ENCODE measurements around the gene SLAMF9. TPM values are rescaled to one million over a fixed set of nuclear protein-coding genes. Genes with fewer than 3 reads are reported as not detected.

SLAMF9 gene
- total RNA-seq, 1 experiment from 2014 or later = 0.36 TPM

GRCh38 chr1:159940006-159940620 lies 13.9 kb downstream of the SLAMF9 start:
- intact Hi-C loops (cut with micrococcal nuclease; ENCODE audit: unreplicated experiment) = no loop called here
- no TSS peak for BruUV-seq (replicated peaks)
- TF ChIP-seq CTCF (IDR thresholded peaks at IDR 0.05; ENCODE audit: insufficient read depth in 1 of 2, low read depth in 1 of 2, low read length in 1 of 2, severe bottlenecking in 1 of 2, unreplicated experiment in 1 of 2) = no peak
- Mint-ChIP-seq H3K36me3 (ENCODE audit: insufficient read depth, unreplicated experiment) (peaks cover 15% of the 10 kb centered on the region), H3K27ac (ENCODE audit: unreplicated experiment) (peak overlapping the region; percentile 73), H3K9me3 (ENCODE audit: unreplicated experiment) (no peaks in the 10 kb centered on the region), H3K4me1 (ENCODE audit: low read depth, unreplicated experiment) (peaks cover 60% of the 10 kb centered on the region), H3K27me3 (ENCODE audit: insufficient read depth, unreplicated experiment) (no peaks in the 10 kb centered on the region), H3K4me3 (ENCODE audit: unreplicated experiment) (peak overlapping the region; percentile 53)
- H3K36me3 ChIP-seq (ENCODE audit: control insufficient read depth, insufficient read depth, low read length) = peaks cover 2% of the 10 kb centered on the region; the same call in 1 of the 2 replicates
- DNase-seq = peak in 1 of 2 experiments; percentile 37
- H3K4me3 ChIP-seq (ENCODE audit: low read depth, low read length) = no peak overlapping the region
- H3K9me3 ChIP-seq = no peaks in the 10 kb centered on the region
- CTCF ChIA-PET = interaction anchor here (0.7 to 10.1 kb wide), 6 partner anchors 17 to 159 kb away, joined by 3 to 129 read pairs (median 4); partner anchors contain the start of gene DUSP23
- H3K4me1 ChIP-seq = peaks cover 68% of the 10 kb centered on the region
- POLR2A ChIA-PET = interaction anchor here (1.0 kb wide), 1 partner anchor 18 kb away, joined by 3 read pairs; no protein-coding TSS in a partner anchor
- H3K27me3 ChIP-seq (replicated peaks; ENCODE audit: control insufficient read depth, insufficient read depth, low read length) = no peaks in the 10 kb centered on the region

- H3K27me3 Mint-ChIP-seq (ENCODE audit: insufficient read depth, unreplicated experiment) = no peaks in the 10 kb centered on the region
- Histone ChIP-seq H3K4me1 (peaks cover 63% of the 10 kb centered on the region), H3K4me3 (ENCODE audit: low read depth, low read length) (no peak overlapping the region), H3K27me3 (replicated peaks; ENCODE audit: control insufficient read depth, insufficient read depth, low read length) (no peaks in the 10 kb centered on the region), H3K36me3 (ENCODE audit: control insufficient read depth, insufficient read depth, low read length) (peaks cover 2% of the 10 kb centered on the region; the same call in 1 of the 2 replicates), H3K9me3 (no peaks in the 10 kb centered on the region)
- ChIA-PET POLR2A (interaction anchor here (1.0 kb wide), 1 partner anchor 19 kb away, joined by 3 read pairs; no protein-coding TSS in a partner anchor), CTCF (interaction anchor here (0.7 to 10.1 kb wide), 6 partner anchors 18 to 159 kb away, joined by 3 to 129 read pairs (median 4); partner anchors contain the start of gene DUSP23)
- DNase-seq = peak; percentile 66 to 72
- BruUV-seq (replicated peaks) = no TSS peak
- H3K27ac Mint-ChIP-seq (ENCODE audit: unreplicated experiment) = peak overlapping the region; percentile 73
- peak overlapping the region; percentile 53 for H3K4me3 Mint-ChIP-seq (ENCODE audit: unreplicated experiment)
- H3K4me1 Mint-ChIP-seq (ENCODE audit: low read depth, unreplicated experiment) = peaks cover 55% of the 10 kb centered on the region
- no peaks in the 10 kb centered on the region for H3K9me3 Mint-ChIP-seq (ENCODE audit: unreplicated experiment)
- H3K36me3 Mint-ChIP-seq (ENCODE audit: insufficient read depth, unreplicated experiment) = peaks cover 15% of the 10 kb centered on the region
- TF ChIP-seq CTCF (IDR thresholded peaks at IDR 0.05; ENCODE audit: insufficient read depth in 1 of 2, low read depth in 1 of 2, low read length in 1 of 2, severe bottlenecking in 1 of 2, unreplicated experiment in 1 of 2) = no peak
- intact Hi-C loops (cut with micrococcal nuclease; ENCODE audit: unreplicated experiment) = loop anchor here (1.0 to 10.0 kb wide), 3 partner anchors 19 to 145 kb away; partner anchors contain the start of gene KCNJ9
These were observed 14.4 kb downstream of the SLAMF9 start for GRCh38 chr1:159939678-159940002.

- ChIA-PET POLR2A (interaction anchor here (0.9 to 1.0 kb wide), 2 partner anchors 8 to 19 kb away, joined by 3 read pairs; no protein-coding TSS in a partner anchor), CTCF (interaction anchor here (0.7 to 10.1 kb wide), 6 partner anchors 18 to 158 kb away, joined by 3 to 129 read pairs (median 4); partner anchors contain the start of gene DUSP23)
- Histone ChIP-seq H3K4me1 (peaks cover 59% of the 10 kb centered on the region), H3K27me3 (replicated peaks; ENCODE audit: control insufficient read depth, insufficient read depth, low read length) (no peaks in the 10 kb centered on the region), H3K4me3 (ENCODE audit: low read depth, low read length) (no peak overlapping the region), H3K9me3 (no peaks in the 10 kb centered on the region), H3K36me3 (ENCODE audit: control insufficient read depth, insufficient read depth, low read length) (peaks cover 6% of the 10 kb centered on the region)
- no TSS peak for BruUV-seq (replicated peaks)
- DNase-seq = no peak
- no peaks in the 10 kb centered on the region for H3K9me3 Mint-ChIP-seq (ENCODE audit: unreplicated experiment)
- peaks cover 53% of the 10 kb centered on the region for H3K4me1 Mint-ChIP-seq (ENCODE audit: low read depth, unreplicated experiment)
- peak overlapping the region; percentile 73 for H3K27ac Mint-ChIP-seq (ENCODE audit: unreplicated experiment)
- peaks cover 15% of the 10 kb centered on the region for H3K36me3 Mint-ChIP-seq (ENCODE audit: insufficient read depth, unreplicated experiment)
- no peak for TF ChIP-seq CTCF (IDR thresholded peaks at IDR 0.05; ENCODE audit: insufficient read depth in 1 of 2, low read depth in 1 of 2, low read length in 1 of 2, severe bottlenecking in 1 of 2, unreplicated experiment in 1 of 2)
- intact Hi-C loops (cut with micrococcal nuclease; ENCODE audit: unreplicated experiment) = loop anchor here (1.0 to 10.0 kb wide), 3 partner anchors 20 to 146 kb away; partner anchors contain the start of gene KCNJ9
- no peaks in the 10 kb centered on the region for H3K27me3 Mint-ChIP-seq (ENCODE audit: insufficient read depth, unreplicated experiment)
- peak overlapping the region; percentile 53 for H3K4me3 Mint-ChIP-seq (ENCODE audit: unreplicated experiment)
These were observed 14.9 kb downstream of the SLAMF9 start for GRCh38 chr1:159938905-159939677.

Data from Caco-2 (cell line).